ENCODE data around the gene SSBP4. TPM values are rescaled to one million over a fixed set of nuclear protein-coding genes. Genes with fewer than 3 reads are reported as not detected.

SSBP4 gene
- total RNA-seq, 1 experiment from 2014 or later, result 51.2 TPM

GRCh38 chr19:18427080-18427742, 8.0 kb downstream of the SSBP4 start:
- ChIA-PET CTCF (interaction anchor here (0.6 to 2.2 kb wide), 3 partner anchors 8 to 35 kb away, joined by 3 to 31 read pairs (median 4); partner anchors contain the start of gene SSBP4), POLR2A (no interaction called here)
- H3K36me3 Mint-ChIP-seq, result no peaks in the 10 kb centered on the region
- TF ChIP-seq ATF3 (CRISPR knock-in tag; conservative IDR thresholded peaks at IDR 0.05) (no peak), ZNF281 (CRISPR knock-in tag; IDR thresholded peaks at IDR 0.05) (no peak), ESRRA (CRISPR knock-in tag; IDR thresholded peaks at IDR 0.05; ENCODE audit: borderline replicate concordance) (no peak), PRRX2 (CRISPR knock-in tag; IDR thresholded peaks at IDR 0.05) (no peak), FOXJ3 (CRISPR knock-in tag; IDR thresholded peaks at IDR 0.05; ENCODE audit: borderline replicate concordance) (no peak), ATF2 (CRISPR knock-in tag; IDR thresholded peaks at IDR 0.05; ENCODE audit: borderline replicate concordance, low read depth) (no peak), ZNF219 (CRISPR knock-in tag; IDR thresholded peaks at IDR 0.05; ENCODE audit: borderline replicate concordance) (no peak), MXD4 (CRISPR knock-in tag; IDR thresholded peaks at IDR 0.05; ENCODE audit: borderline replicate concordance) (no peak), NR3C1 (CRISPR knock-in tag; conservative IDR thresholded peaks at IDR 0.05; ENCODE audit: low read depth) (no peak), MAX (CRISPR knock-in tag; IDR thresholded peaks at IDR 0.05) (no peak), AR (CRISPR knock-in tag; IDR thresholded peaks at IDR 0.05) (no peak), NFYB (CRISPR knock-in tag; conservative IDR thresholded peaks at IDR 0.05; ENCODE audit: low read depth) (no peak), USF2 (CRISPR knock-in tag; IDR thresholded peaks at IDR 0.05) (no peak), JAZF1 (CRISPR knock-in tag; IDR thresholded peaks at IDR 0.05) (no peak), CDX4 (CRISPR knock-in tag; IDR thresholded peaks at IDR 0.05; ENCODE audit: borderline replicate concordance) (no peak), NFE2L1 (CRISPR knock-in tag; IDR thresholded peaks at IDR 0.05) (no peak), ZSCAN18 (CRISPR knock-in tag; IDR thresholded peaks at IDR 0.05) (no peak), PRDM15 (CRISPR knock-in tag; IDR thresholded peaks at IDR 0.05) (no peak)
- H3K4me3 Mint-ChIP-seq, result no peak overlapping the region
- no peaks in the 10 kb centered on the region for H3K9me3 Mint-ChIP-seq
- no peak for ATAC-seq
- H3K4me1 Mint-ChIP-seq, result peaks cover 29% of the 10 kb centered on the region
- DNase-seq (ENCODE audit: low spot score), result no peak
- H3K27me3 Mint-ChIP-seq (ENCODE audit: low read depth), result no peaks in the 10 kb centered on the region
- no peak overlapping the region for H3K27ac Mint-ChIP-seq

Data from WTC11 (cell line).